Amniotic epithelial cell (primary cell): ENCODE measurements around the gene LINS1.
"Not testable (repeated sequence)": the region's sequence is repeated elsewhere in the genome, so short reads cannot be mapped to it uniquely, and the experiment has no call there.

Experiments
- DNase-seq: peaks from one replicate; pipeline ENCODE4 v3.0.0-alpha.2; 2010; ENCODE audit warnings: low read depth

Gene LINS1

GRCh38 chr15:100602823-100603393 lies 924 bp upstream of the LINS1 start:
- DNase-seq: peak; percentile 29

- no peak for DNase-seq
These were observed 344 bp downstream of the LINS1 start for GRCh38 chr15:100601617-100602063.

- DNase-seq: peak; percentile 17
These were observed 821 bp downstream of the LINS1 start for GRCh38 chr15:100601163-100601562.

GRCh38 chr15:100598655-100599054 lies 3.3 kb downstream of the LINS1 start:
- no peak for DNase-seq

GRCh38 chr15:100597862-100598261 lies 4.1 kb downstream of the LINS1 start:
- no peak for DNase-seq

- DNase-seq: peak; percentile 72
These were observed 5.2 kb downstream of the LINS1 start for GRCh38 chr15:100596792-100597191.

GRCh38 chr15:100595964-100596363 lies 6.0 kb downstream of the LINS1 start:
- DNase-seq: no peak

GRCh38 chr15:100593431-100593830 lies 8.6 kb downstream of the LINS1 start:
- no peak for DNase-seq

- DNase-seq: peak; percentile 84
These were observed 9.1 kb downstream of the LINS1 start for GRCh38 chr15:100592898-100593297.

GRCh38 chr15:100591835-100592234 lies 10.1 kb downstream of the LINS1 start:
- DNase-seq: no peak

- DNase-seq: not testable (repeated sequence)
These were observed 10.8 kb downstream of the LINS1 start for GRCh38 chr15:100591163-100591562.

GRCh38 chr15:100588638-100589242 lies 13.2 kb downstream of the LINS1 start:
- DNase-seq: no peak

GRCh38 chr15:100580414-100580813 lies 21.6 kb downstream of the LINS1 start:
- DNase-seq: no peak

- DNase-seq: no peak
These were observed 28.5 kb downstream of the LINS1 start for GRCh38 chr15:100573526-100573925.

GRCh38 chr15:100572362-100572983 lies 29.5 kb downstream of the LINS1 start:
- peak; percentile 12 for DNase-seq

GRCh38 chr15:100571592-100572167 lies 30.3 kb downstream of the LINS1 start:
- DNase-seq: no peak

GRCh38 chr15:100570735-100571313 lies 31.2 kb downstream of the LINS1 start:
- no peak for DNase-seq

- DNase-seq: peak; percentile 37
These were observed 31.7 kb downstream of the LINS1 start for GRCh38 chr15:100570275-100570674.

GRCh38 chr15:100569391-100569790 lies 32.6 kb downstream of the LINS1 start:
- peak; percentile 75 for DNase-seq

GRCh38 chr15:100566850-100567628 lies 34.9 kb downstream of the LINS1 start:
- DNase-seq: no peak

GRCh38 chr15:100565591-100565990 lies 36.4 kb downstream of the LINS1 start:
- peak; percentile 77 for DNase-seq

- DNase-seq: no peak
These were observed 41.7 kb downstream of the LINS1 start for GRCh38 chr15:100560323-100560722.
